NCI-H1694 treated with DMSO at 0.1 percent for 48 hours (cell line): ENCODE data around the gene HMGCL.
A peak's percentile ranks its signal among the peaks of the same experiment; 100 is the strongest.
"Not testable (repeated sequence)": the region's sequence is repeated elsewhere in the genome, so short reads cannot be mapped to it uniquely, and the experiment has no call there.

ENCODE experiments used
- DNase-seq: peaks from one replicate; lab custom pipeline; 2025; lab: John Stamatoyannopoulos, UW

The HMGCL gene

GRCh38 chr1:23826590-23826989 lies 1.4 kb upstream of the HMGCL start:
- not testable (repeated sequence) for DNase-seq

DNA sequence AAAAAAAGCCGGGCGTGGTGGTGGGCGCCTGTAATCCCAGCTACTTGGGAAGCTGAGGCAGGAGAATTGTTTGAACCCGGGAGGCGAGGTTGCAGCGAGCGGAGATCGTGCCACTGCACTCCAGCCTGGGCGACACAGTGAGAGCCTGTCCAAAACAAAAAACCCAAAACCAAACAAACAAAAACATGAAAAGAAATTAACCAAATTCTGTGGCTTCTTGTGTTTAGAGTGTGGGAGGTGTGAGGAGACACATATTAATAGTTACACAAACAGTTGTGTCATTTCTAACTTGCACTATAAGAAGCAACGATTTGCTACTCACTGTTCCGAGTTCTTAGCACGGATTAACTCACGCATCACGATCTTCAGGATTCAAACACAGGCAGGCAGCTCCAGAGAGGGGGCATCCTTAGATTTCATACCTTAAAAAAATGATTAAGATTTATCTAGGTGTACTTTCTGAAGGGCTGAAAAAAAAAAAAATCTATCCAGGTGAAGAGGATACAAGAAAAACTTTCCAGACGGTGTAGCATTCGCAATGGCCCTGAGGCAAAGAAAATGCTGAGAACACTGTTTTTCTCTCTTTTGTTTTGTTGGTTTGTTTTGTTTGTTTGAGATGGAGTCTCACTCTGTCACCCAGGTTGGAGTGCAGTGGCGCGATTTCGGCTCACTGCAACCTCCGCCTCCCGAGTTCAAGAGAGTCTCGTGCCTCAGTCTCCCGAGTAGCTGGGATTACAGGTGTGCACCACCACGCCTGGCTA lies 713 bp upstream of the HMGCL start:
- no peak for DNase-seq

GRCh38 chr1:23824711-23825075 lies 536 bp downstream of the HMGCL start:
- DNase-seq: no peak

GRCh38 chr1:23823767-23824166 lies 1.5 kb downstream of the HMGCL start:
- no peak for DNase-seq

DNA sequence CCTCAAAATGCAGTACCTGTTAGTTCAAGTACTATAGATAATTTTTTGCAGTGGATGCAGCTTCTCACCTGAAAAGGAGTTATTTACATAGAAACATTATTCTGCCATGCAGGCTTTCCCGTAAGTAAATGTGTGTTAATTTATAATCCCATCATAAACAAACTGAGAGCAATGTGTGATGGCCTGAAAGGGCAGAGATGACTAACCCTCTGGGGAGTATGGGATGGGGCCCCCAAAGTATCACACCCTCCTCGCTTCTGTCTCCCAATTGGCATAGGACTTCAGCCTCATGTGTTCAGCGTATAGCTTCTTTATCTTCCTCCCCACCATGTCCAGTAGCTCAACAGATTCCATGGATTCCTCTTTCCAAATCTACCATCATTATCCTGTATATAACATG lies 7.6 kb downstream of the HMGCL start:
- no peak for DNase-seq

- DNase-seq: no peak
Observed at GRCh38 chr1:23816906-23817305, 8.3 kb downstream of the HMGCL start.

GRCh38 chr1:23816361-23816760 lies 8.9 kb downstream of the HMGCL start:
- no peak for DNase-seq

GRCh38 chr1:23814016-23814415 lies 11.2 kb downstream of the HMGCL start:
- no peak for DNase-seq

- DNase-seq: peak; percentile 23
Observed at GRCh38 chr1:23810818-23811540, 14.2 kb downstream of the HMGCL start.

- peak; percentile 61 for DNase-seq
Observed at GRCh38 chr1:23809751-23810171, 15.5 kb downstream of the HMGCL start.

- DNase-seq: no peak
Observed at GRCh38 chr1:23807453-23807852, 17.8 kb downstream of the HMGCL start.

GRCh38 chr1:23806280-23806679 lies 18.9 kb downstream of the HMGCL start:
- no peak for DNase-seq

- no peak for DNase-seq
Observed at GRCh38 chr1:23805025-23805424, 20.2 kb downstream of the HMGCL start.

- DNase-seq: no peak
Observed at GRCh38 chr1:23804183-23804835, 20.9 kb downstream of the HMGCL start.

DNA sequence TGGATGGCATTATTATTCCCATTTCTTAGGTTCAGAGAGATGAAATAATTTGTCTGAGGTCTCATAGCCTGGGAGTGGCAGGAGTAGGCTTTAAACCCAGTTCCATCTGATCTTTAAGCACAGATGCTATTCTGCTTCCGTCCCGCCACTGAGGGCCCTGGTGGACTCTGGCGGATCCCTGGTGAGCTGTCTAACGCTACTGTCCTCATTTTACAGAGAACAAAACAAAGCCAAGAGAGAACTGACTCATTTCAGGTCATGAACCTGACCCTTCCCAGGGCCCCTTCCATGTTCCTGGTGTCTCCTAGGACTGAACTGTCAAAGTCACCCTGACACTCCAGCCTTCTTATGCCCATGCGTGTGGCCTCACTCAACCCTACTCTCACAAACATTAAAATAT lies 21.6 kb downstream of the HMGCL start:
- no peak for DNase-seq

GRCh38 chr1:23802809-23803342 lies 22.4 kb downstream of the HMGCL start:
- DNase-seq: not testable (repeated sequence)

- DNase-seq: no peak
Observed at GRCh38 chr1:23801876-23802275, 23.4 kb downstream of the HMGCL start.

DNA sequence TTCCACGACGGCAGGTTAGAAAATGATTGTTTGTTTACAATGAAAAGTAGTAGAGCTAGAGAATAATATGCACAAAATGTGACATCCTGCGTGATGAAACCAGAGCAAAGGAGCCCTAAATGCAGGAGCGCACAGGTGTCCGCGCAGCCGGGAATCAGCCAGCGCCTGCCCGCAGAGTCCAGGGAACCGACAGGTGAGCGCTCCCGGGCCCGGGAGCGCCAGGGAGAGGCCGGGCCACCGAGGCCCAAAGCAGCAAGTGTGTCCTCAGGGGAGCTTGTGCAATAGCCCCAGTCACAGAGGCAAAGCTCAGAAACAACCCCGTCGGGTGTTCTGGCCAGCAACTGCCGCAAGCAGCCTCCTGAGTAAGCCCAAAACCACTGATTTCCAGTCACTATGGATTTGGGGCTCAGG lies 23.9 kb downstream of the HMGCL start:
- no peak for DNase-seq

GRCh38 chr1:23800400-23801337 lies 24.6 kb downstream of the HMGCL start, which contains the start of gene GALE:
Gene GALE, minus strand, starts transcription at chr1:23800754. Its CDS starts 1,747 bp downstream, at chr1:23799007.
- peak; percentile 76 for DNase-seq

DNA sequence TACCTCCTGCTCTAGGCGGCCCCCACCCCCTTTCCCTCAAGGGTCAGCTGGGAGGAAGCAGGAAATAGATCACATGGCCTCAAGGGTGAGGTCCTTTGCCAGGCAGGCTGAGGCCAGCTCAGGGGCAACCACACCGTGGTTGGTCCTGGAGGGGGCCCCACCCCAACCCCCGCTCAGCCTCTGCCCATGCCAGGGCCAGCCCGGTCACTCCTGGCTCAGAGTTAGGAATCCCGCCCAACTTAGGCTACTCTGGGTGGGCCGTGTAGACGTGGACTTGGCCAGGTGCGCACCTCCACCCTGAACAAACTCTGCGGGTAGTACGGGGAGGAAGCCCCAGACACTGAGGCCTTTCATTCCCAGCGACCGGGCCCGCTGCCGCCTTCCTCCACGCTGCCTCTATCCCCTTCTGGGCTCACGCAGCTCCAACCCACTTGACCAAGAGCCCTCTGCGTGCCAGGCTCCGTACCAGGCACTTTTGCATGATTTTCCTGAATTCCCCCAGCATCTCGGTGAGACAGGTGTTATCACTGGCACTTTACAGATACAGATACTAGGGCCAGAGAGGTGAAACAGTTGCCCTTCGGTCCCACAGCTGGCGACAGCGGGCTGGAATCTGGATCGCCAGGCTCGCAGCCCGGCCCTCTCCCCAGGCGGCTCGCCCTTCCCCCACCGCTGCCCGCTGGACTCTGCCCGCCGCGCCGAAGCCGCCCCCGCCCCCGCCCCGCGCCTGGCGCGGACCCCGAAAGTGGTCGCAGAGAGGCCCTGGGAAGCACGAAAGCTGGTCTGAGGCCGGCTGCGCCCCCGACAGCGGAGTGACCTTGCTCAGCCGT lies 25.4 kb downstream of the HMGCL start:
- no peak for DNase-seq

DNA sequence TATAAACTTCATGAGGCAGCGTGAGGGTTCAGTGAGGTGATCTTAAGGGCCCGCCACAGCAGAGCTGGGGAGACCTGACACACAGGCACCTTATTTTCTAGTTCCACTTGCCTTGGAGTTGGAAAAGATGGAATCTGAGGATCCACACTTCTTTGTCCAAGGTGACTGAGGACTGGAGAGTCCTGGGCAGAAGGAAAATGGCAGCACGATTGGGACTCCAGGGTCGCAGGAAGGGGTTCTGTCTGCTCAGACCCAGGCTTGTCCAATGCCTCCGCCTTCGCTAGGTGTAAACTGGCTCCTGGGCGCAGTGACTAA lies 26.0 kb downstream of the HMGCL start:
- DNase-seq: no peak
